ENCODE results near the gene RPGR.

RPGR gene

GRCh38 chrX:38282049-38282448, 45.3 kb downstream of the RPGR start:
- DNase-seq (ENCODE audit: low read depth) = peak; percentile 57
- TF ChIP-seq CTCF (conservative IDR thresholded peaks at IDR 0.05; ENCODE audit: low read depth, low read length) = peak; percentile 78
- no peak overlapping the region for H3K4me3 ChIP-seq (ENCODE audit: low read depth, low read length)

DNA sequence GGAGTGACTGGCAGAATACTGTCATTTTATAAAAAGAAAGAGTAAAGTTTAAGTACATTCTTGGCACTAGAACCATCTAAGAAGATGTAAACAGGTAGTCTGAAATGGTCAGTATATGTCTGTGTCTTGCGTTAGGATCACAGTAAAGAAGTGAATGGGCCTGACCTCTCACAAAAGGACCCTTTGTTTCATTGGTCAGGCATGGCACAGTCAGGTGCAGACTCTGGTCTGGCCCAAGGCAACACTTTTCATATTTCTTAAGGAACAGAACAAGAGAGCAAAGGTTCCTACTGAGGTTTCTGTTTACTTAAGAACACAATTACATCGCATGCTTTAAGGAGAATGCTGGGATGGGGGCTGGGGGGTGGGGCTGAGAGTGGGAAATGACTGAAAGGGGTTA, 48.1 kb downstream of the RPGR start:
- H3K4me3 ChIP-seq (ENCODE audit: low read depth, low read length) = no peak overlapping the region
- peak; percentile 53 for DNase-seq (ENCODE audit: low read depth)
- no peak for TF ChIP-seq CTCF (conservative IDR thresholded peaks at IDR 0.05; ENCODE audit: low read depth, low read length)

- no peak for TF ChIP-seq CTCF (conservative IDR thresholded peaks at IDR 0.05; ENCODE audit: low read depth, low read length)
- no peak overlapping the region for H3K4me3 ChIP-seq (ENCODE audit: low read depth, low read length)
- no peak for DNase-seq (ENCODE audit: low read depth)
Observed at GRCh38 chrX:38278682-38279081, 48.6 kb downstream of the RPGR start.

DNA sequence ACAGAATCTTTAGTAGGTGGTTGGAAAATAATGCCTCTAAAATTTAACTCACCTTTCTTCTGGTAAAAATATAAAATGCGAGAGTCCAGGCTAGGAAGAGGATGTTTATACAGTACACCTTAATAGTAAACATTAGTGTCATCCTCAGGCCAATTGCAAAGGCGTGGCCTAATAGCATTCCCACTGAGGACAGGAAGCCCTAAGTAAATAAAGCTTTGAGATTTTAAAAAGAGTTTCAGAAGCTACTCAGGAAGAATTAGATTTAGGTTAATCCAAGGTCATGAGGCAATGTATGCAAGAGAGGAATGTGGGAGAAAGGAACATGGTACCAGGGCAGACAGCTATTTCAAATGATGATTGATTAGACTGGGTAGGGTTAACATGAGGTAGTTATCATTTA, 49.5 kb downstream of the RPGR start:
- no peak for TF ChIP-seq CTCF (conservative IDR thresholded peaks at IDR 0.05; ENCODE audit: low read depth, low read length)
- DNase-seq (ENCODE audit: low read depth) = no peak
- no peak overlapping the region for H3K4me3 ChIP-seq (ENCODE audit: low read depth, low read length)

GRCh38 chrX:38277136-38277535, 50.2 kb downstream of the RPGR start:
- TF ChIP-seq CTCF (conservative IDR thresholded peaks at IDR 0.05; ENCODE audit: low read depth, low read length) = no peak
- DNase-seq (ENCODE audit: low read depth) = no peak
- H3K4me3 ChIP-seq (ENCODE audit: low read depth, low read length) = no peak overlapping the region

DNA sequence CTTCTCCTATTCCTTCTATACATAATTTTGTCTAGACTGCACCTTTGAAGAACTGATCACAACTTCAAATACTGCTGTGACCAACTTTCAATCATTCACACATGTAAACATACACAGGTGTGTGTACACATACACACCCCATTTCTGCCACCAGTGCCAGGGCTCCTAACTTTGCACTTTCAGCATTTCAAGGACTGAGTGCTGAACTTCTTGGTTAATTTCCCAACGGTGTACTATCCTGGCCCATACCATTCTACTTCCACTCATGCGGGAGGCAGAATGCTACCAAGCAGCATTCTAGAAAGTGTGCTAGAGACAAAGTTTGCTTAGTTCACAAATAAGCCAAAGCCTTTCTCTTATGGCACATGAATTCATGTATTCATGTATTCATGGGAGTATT, 51.2 kb downstream of the RPGR start:
- no peak for DNase-seq (ENCODE audit: low read depth)
- TF ChIP-seq CTCF (conservative IDR thresholded peaks at IDR 0.05; ENCODE audit: low read depth, low read length) = no peak
- H3K4me3 ChIP-seq (ENCODE audit: low read depth, low read length) = no peak overlapping the region

- no peak overlapping the region for H3K4me3 ChIP-seq (ENCODE audit: low read depth, low read length)
- peak; percentile 89 for DNase-seq (ENCODE audit: low read depth)
- TF ChIP-seq CTCF (conservative IDR thresholded peaks at IDR 0.05; ENCODE audit: low read depth, low read length) = no peak
Observed at GRCh38 chrX:38275615-38276014, 51.7 kb downstream of the RPGR start.

Measured in choroid plexus epithelial cell (primary cell).